ENCODE measurements around the gene RNU1-4.
"Not testable (repeated sequence)": the region's sequence is repeated elsewhere in the genome, so short reads cannot be mapped to it uniquely, and the experiment has no call there.

The RNU1-4 gene

GRCh38 chr1:16740047-16740964, at the start of gene RNU1-4:
RNU1-4 (plus strand) TSS chr1:16740516.
- DNase-seq (ENCODE audit: low read depth): not testable (repeated sequence)

GRCh38 chr1:16690971-16691682, 49.2 kb upstream of the RNU1-4 start:
- DNase-seq (ENCODE audit: low read depth): not testable (repeated sequence)

- DNase-seq (ENCODE audit: low read depth): not testable (repeated sequence)
Observed at GRCh38 chr1:16692283-16692682, 48.0 kb upstream of the RNU1-4 start.

DNA sequence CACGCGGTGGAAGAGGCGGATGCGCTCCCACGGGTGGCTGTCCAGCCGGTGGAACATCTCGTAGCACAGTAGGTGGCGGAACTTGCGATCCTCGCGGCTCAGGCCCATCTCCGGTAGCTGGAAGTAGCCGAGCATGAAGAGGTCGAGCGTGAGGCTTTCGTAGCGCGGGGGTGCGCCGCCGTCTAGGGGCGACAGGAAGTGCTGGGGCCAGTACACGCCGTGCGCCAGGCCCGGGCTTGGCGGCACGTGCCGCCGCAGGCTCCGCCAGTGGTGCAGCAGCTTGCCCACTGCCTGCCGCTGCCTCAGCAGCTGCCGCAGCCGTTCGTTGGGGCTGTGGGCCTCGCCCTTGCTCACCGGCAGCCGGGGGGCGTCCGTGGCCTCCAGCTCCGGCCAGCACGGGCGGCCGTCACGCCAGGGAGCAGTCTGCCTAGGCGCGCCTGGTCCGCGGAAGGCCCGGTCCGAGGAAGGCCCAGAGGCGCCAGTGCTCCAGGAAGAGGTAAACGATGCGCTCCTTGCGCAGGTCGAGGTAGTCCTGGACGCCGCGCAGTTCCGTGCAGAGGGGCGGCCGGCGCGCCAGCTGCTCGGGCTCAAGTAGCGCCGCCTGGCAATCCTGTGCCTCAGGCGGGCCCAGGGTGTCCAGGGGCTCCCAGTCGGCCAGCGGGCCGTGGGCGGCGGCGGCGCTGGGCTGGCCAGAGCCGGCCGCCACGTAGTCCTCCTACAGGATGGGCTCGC, 47.4 kb upstream of the RNU1-4 start:
- not testable (repeated sequence) for DNase-seq (ENCODE audit: low read depth)

DNA sequence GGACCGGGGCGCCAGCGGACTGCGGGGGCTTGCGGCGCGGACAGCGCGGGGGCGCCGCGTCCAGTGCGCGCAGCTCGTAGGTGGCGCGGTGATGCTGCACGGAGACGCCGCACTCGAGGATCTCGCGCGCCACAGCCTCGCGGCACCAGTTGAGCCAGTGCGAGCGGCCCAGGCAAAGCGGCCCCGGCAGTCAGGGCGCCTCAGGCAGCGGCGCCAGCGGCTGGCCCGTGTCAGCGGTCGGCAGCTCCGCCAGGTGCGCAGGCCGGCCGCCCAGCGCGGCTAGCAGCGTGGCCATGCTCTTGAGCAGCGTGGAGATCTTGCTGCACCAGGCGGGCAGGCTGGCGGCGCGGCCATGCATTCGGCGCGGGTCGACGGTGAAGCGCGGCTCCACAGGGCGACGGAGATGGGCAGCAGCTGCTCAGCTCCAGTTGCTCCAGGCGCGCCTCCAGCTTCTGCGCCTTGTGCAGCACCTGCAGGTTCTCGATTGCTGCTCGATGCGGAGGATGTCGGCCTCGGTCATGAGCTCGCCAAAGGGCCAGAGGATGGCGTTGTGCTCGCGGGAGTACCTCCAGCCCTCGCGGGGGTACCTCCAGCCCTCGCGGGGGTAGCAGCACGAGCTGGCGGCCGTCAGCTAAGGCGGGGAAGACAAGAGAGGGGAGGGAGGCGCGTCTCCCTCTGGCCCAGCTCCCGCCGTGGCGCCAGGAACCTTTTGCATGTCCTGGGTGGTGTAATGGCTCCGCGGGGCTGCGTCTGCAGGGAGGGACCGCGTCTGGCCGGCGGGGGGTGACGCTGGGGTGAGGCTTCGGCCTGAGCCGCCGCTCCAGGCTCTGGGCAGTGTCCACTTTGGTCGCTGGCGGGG, 46.6 kb upstream of the RNU1-4 start:
- DNase-seq (ENCODE audit: low read depth): not testable (repeated sequence)

DNA sequence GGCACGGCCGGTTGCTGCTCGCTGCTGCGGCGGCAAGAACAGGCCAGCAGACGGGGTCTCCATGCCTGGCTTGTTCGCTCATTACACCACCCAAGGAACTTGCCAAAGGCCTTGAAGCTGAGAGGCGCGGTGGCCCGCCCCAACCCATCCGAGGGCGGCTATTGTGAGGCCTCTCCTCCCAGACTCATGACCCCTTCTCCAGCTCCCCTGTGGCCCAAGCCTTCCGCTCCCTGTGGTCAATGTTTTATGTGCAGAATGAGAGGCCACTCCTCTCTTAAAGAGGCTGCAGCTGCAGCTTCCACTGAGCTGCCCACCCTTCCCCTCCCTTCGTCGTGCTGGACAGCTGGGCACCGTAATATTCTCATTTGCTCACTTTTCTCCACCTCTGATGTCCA, 46.0 kb upstream of the RNU1-4 start:
- not testable (repeated sequence) for DNase-seq (ENCODE audit: low read depth)

DNA sequence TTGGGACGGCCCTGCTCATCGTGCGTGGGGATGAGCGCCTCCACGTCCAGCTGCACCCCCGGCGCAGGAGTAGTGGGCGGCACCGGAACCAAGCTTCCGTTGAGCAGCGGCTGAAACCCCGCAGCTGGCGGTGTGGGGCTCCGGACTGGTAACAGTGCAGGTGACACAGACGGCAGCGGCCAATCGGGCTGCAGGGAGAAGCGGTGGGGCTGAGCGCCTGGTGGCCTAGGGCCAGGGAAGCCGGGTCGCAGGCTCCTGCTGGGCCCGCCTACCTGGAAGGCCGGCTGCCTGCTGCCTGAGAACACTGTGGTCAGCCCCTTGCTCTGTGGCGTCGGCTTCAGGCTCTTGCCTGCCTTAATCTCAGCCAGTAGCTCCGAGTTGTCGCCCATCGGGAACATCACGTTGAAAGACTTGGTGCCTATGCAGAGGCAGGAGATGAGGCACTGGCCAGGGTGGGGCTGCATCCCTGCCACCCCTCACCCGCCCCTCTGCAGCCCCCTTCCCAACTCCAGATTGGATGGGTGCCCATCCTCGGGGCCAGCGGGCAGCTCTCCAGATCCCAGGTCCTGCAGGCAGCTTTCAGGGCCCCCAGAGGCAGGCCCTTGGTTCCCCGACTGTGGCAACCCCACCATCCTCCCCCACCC, 43.7 kb upstream of the RNU1-4 start:
- DNase-seq (ENCODE audit: low read depth): not testable (repeated sequence)

DNA sequence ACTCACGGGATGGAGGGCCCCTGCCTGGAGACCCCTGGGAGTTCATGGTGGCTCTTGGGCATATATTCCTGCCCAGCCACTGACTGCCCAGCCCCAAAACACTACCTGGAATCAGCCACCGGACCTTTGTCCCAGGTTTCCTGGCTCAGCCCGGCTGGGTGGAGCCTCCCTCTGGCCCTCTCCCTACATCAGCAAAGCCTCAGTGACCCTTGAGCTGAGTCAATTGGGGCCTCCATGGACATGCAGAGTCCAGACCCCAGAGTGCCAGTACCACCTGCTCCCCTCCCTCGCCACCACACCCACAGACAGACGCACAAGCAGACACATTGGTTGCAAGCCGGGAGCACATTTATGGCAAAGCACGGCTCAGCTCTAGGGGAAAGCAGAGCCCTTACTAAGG, 43.2 kb upstream of the RNU1-4 start:
- not testable (repeated sequence) for DNase-seq (ENCODE audit: low read depth)

DNA sequence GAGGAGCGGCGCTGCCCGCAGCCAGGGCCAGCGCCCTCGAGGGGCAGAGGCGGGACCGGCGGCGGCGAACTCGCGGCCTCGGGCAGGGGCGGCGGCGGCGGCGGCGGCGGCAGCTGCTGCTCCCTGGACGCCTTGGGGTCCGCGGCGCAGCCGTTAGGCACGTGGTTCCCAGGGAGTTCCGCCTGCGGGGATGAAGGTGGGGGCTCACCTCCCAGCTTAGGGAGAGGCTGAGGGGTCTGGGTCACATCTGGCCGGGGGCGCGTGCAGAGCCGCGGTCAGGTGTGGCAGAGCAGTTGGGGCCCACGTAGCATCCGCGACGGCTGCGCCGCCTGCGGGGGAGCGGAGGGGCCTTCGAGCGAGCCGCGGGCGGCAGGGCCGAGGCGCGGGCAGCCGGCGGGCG, 40.9 kb upstream of the RNU1-4 start:
- not testable (repeated sequence) for DNase-seq (ENCODE audit: low read depth)

- DNase-seq (ENCODE audit: low read depth): not testable (repeated sequence)
Observed at GRCh38 chr1:16700138-16700895, 40.0 kb upstream of the RNU1-4 start.

DNA sequence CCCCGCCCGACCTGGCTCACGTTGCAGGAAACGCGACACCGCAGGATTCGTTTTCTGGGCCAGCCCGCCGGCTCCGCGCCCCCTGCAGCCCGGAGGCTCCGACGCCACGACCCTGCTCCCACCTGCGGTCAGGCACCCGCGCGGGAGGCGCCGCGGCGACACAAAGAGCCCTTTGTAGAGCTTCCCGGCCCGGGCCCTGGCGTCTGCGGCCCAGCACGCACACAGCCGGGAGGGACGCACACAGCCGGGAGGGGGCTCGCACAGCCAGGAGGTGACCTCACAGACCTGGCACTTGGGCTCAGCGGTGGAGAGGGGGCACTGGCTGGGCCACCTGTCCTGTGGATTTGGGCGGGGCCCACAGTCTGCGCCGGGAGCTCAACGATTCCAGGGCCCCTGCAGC, 39.1 kb upstream of the RNU1-4 start:
- not testable (repeated sequence) for DNase-seq (ENCODE audit: low read depth)

DNA sequence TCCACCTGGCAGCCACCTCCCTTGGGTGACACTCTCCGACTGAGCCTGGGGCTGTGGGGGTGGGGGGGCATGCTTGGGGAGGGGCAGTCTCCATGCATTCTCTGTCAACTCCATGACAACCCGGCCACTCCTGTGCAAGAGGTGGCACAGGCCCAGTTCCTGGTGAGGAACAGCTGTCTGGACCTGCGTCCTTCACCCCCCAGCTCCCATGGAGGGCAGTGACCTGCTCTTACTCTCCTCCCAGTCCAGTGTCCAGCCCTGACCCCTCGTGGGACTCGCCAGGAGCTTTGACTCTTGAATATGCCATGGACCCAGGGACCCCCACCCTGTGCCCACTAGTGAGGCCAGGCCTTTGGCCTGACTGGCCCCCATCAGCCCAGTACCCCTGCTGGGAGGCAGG, 38.0 kb upstream of the RNU1-4 start:
- not testable (repeated sequence) for DNase-seq (ENCODE audit: low read depth)

DNA sequence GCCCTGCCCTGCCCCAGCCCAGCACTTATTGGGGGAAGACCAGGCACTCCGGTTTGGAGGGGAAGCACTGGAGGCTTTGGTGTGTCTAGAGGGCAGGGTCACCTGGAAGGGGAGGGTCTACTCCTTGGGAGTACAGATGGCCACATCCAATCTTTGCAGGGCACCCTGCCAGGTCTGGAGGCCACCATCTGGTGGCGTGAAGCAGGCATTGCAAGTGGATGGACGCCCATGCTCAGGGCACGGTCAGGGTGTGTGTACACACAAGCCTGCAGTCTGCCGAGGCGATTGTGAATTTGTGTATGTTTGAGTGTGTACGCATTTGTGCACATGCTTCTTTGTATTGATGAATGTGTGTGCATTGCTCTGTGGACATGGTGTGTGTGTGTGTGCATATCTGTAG, 37.2 kb upstream of the RNU1-4 start:
- not testable (repeated sequence) for DNase-seq (ENCODE audit: low read depth)

DNA sequence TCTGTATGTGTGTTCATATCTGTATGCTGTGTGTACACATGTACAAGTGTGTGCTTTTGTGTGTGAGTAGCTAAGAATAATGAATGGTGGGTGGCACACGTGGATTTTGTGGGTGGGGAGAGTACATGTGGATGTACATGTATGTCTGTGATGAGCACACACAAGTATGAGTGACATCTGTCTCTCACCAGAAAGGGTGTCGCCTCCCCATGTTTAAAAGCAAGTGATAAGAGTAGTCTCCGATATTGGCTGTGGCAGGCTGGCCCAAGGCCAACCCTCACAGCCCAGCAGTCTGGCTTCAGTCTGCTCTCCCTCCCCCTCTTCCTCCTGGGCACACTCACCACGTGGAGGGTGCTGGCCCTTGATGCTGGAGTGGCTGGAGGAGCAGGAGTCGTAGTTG, 36.7 kb upstream of the RNU1-4 start:
- DNase-seq (ENCODE audit: low read depth): not testable (repeated sequence)

- DNase-seq (ENCODE audit: low read depth): not testable (repeated sequence)
Observed at GRCh38 chr1:16704076-16704475, 36.2 kb upstream of the RNU1-4 start.

GRCh38 chr1:16704502-16705100, 35.7 kb upstream of the RNU1-4 start:
- DNase-seq (ENCODE audit: low read depth): not testable (repeated sequence)

DNA sequence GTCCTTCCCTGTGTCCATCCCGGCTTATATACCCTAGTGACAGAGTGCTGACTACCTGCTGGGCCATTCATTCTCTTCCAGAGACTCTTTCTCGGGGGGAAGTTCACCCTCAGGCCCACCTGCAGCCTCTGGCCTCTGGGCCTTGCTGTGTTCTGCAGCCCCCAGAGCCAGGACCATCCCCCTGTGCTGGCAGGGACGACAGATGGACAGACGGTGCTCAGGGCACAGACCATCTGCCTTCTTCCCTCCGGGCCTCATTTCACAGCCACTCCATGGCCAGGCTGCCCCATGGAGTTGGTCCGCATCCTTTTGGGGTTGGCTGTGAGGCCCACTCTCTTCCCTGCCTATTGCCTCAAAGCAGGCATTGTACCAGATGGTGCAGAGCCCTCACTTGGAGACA, 34.0 kb upstream of the RNU1-4 start:
- DNase-seq (ENCODE audit: low read depth): not testable (repeated sequence)

DNA sequence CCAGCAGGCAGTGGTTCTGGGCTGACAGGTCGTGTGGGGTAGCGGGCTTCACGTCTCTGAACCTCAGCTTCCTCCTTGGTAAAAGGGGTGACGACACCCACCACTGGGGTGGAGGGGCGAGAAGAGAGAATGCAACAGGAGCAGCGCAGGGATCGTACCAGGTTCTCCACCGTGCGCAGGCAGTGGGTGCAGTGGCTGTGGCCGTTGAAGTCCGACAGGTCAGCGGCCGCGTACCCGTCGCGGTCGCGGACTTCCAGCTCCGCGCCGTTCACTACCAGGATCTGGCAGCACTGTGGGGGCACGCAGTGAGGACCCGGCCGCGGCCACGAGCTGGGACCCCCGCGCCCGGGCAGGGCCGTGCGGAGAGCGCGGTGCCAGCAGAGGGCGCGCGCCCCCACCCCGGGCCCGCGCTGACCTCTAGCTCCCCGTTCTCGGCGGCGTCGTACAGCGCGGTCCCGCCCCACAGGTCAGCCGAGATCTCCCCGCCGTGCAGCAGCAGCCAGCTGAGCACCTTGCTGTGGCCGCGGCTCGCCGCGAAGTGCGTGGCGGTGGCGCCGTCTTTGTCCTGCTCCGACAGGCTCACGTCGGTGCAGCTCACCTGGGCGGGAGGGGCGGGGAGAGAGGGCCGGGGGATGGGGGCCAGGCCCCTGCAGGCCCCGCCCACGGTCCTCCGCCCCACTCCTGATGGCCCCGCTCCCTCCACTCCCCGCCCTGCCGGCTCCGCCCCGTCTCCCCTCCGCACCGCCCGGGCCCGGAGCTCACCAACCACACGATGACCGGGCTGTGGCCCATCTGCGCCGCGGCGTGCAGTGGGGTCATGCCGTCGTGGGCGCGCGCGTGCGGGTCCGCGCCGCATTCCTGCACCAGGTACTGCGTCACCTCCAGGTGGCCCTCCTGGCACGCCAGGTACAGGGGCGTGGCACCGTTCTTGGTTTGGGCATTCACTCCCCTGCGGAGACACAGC, 32.9 kb upstream of the RNU1-4 start:
- not testable (repeated sequence) for DNase-seq (ENCODE audit: low read depth)
